ENCODE measurements around the gene DPM3. TPM values are rescaled to one million over a fixed set of nuclear protein-coding genes. Genes with fewer than 3 reads are reported as not detected.

The DPM3 gene
- total and polyA plus RNA-seq, 2 of the 13 experiments (the other 11 are each of a cell fraction or from before 2014, with no cell fraction given) = 23.2 to 53.4 TPM

- TF ChIP-seq ZNF841 (CRISPR knock-in tag; IDR thresholded peaks at IDR 0.05; ENCODE audit: borderline replicate concordance) (no peak), ZNF777 (CRISPR knock-in tag; IDR thresholded peaks at IDR 0.05) (no peak), ZNF550 (CRISPR knock-in tag; IDR thresholded peaks at IDR 0.05; ENCODE audit: borderline replicate concordance) (no peak), SRSF1 (optimal IDR thresholded peaks at IDR 0.05; ENCODE audit: low read depth, low read length) (no peak), ETS1 (CRISPR knock-in tag; IDR thresholded peaks at IDR 0.05) (no peak), ZNF432 (CRISPR knock-in tag; IDR thresholded peaks at IDR 0.05; ENCODE audit: borderline replicate concordance) (no peak), BRD4 (CRISPR knock-in tag; IDR thresholded peaks at IDR 0.05) (no peak), KLF11 (CRISPR knock-in tag; IDR thresholded peaks at IDR 0.05) (no peak), SNAPC2 (CRISPR knock-in tag; IDR thresholded peaks at IDR 0.05) (no peak), ZNF780A (CRISPR knock-in tag; IDR thresholded peaks at IDR 0.05) (no peak), MED1 (CRISPR knock-in tag; IDR thresholded peaks at IDR 0.05) (peak; percentile 97), POLR2G (IDR thresholded peaks at IDR 0.05; ENCODE audit: low read depth, low read length) (peak; percentile 94), KMT2A (CRISPR knock-in tag; IDR thresholded peaks at IDR 0.05) (no peak; the same call in 1 of the 2 replicates), RERE (CRISPR knock-in tag; IDR thresholded peaks at IDR 0.05; ENCODE audit: low read depth) (peak; percentile 74), RBFOX2 (IDR thresholded peaks at IDR 0.05; ENCODE audit: low read depth, low read length) (peak; percentile 83), ZNF569 (CRISPR knock-in tag; IDR thresholded peaks at IDR 0.05; ENCODE audit: borderline replicate concordance) (no peak), NFKB2 (CRISPR knock-in tag; IDR thresholded peaks at IDR 0.05; ENCODE audit: borderline replicate concordance) (peak; percentile 61; the same call in 1 of the 2 replicates), CREBL2 (CRISPR knock-in tag; IDR thresholded peaks at IDR 0.05; ENCODE audit: borderline replicate concordance) (no peak), ZNF362 (CRISPR knock-in tag; IDR thresholded peaks at IDR 0.05; ENCODE audit: borderline replicate concordance) (peak; percentile 61; the same call in 1 of the 2 replicates), ZNF570 (CRISPR knock-in tag; IDR thresholded peaks at IDR 0.05; ENCODE audit: borderline replicate concordance) (no peak), ZNF549 (CRISPR knock-in tag; IDR thresholded peaks at IDR 0.05) (no peak), ZNF614 (CRISPR knock-in tag; IDR thresholded peaks at IDR 0.05; ENCODE audit: borderline replicate concordance) (no peak), HOXD1 (CRISPR knock-in tag; IDR thresholded peaks at IDR 0.05) (no peak)
Measured at GRCh38 chr1:155128755-155129473, 11.4 kb downstream of the DPM3 start (continued).
